ENCODE measurements around the gene MYL12B. TPM values are rescaled to one million over a fixed set of nuclear protein-coding genes. Genes with fewer than 3 reads are reported as not detected.
"Not testable (repeated sequence)": the region's sequence is repeated elsewhere in the genome, so short reads cannot be mapped to it uniquely, and the experiment has no call there.

The MYL12B gene
- total RNA-seq, 1 donor: 209 TPM

- H3K4me3 ChIP-seq (ENCODE audit: low read length): no peak overlapping the region
- H3K4me1 ChIP-seq (ENCODE audit: insufficient read depth, low read length): peaks cover 12% of the 10 kb centered on the region
Observed at GRCh38 chr18:3293196-3293951, 31.4 kb downstream of the MYL12B start.

GRCh38 chr18:3294435-3295080 is 32.6 kb downstream of the MYL12B start:
- Histone ChIP-seq H3K9me3 (ENCODE audit: low read depth, low read length) (peaks cover 15% of the 10 kb centered on the region), H3K4me1 (ENCODE audit: insufficient read depth, low read length) (peaks cover 12% of the 10 kb centered on the region), H3K27me3 (ENCODE audit: insufficient read depth, low read length) (peaks cover 9% of the 10 kb centered on the region), H3K4me3 (ENCODE audit: low read length) (no peak overlapping the region)

More at GRCh38 chr18:3293196-3293951, 31.4 kb downstream of the MYL12B start:
- Histone ChIP-seq H3K27me3 (ENCODE audit: insufficient read depth, low read length) (no peaks in the 10 kb centered on the region), H3K9me3 (ENCODE audit: low read depth, low read length) (peaks cover 15% of the 10 kb centered on the region)

DNA sequence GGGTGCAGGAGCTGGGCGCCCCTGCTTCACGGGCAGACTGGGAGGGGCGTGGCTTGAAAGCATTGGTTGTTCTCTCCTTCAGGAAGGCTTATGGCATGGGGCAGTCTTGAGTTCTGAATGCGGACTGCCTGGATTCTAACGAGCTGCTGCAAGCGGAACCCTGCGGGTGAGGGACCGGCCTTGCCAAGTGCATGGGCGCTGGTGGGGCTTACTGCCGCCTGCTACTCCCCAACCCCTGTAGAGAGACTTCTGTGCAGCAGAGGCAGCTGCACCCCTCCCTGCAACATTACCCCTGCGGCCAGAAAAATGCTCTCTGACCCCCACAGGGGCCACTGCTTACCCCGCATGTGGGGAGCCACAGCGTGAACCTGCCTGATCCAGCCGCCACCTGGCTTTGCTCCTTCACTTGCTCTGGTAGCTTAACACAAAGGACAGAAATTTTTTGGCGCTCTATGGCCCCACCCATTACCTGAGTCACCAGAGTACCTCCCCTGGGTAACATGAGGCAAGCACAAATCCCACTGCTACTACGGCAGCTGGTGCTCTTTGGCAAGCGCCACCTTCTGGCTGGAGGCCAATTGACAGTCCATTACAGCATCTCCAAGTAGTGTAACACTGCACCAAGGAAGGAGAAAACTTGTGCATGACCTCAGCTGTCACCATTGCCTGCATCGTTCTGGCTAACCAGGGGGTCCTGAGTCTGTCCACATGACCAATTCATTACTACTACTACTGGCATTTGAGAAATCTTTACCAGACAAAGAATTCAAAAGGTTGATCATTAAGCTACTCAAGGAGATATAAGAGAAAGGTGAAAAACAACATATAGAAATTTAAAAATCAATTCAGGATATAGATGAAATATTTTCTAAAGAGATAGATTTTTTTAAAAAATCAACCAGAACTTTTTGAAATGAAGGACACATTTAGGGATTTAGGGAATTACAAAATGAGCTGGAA is 35.4 kb downstream of the MYL12B start:
- Histone ChIP-seq H3K4me3 (ENCODE audit: low read length) (peak overlapping the region; percentile 58), H3K27me3 (ENCODE audit: insufficient read depth, low read length) (peaks cover 30% of the 10 kb centered on the region), H3K4me1 (ENCODE audit: insufficient read depth, low read length) (peaks cover 12% of the 10 kb centered on the region), H3K9me3 (ENCODE audit: low read depth, low read length) (no peaks in the 10 kb centered on the region)

DNA sequence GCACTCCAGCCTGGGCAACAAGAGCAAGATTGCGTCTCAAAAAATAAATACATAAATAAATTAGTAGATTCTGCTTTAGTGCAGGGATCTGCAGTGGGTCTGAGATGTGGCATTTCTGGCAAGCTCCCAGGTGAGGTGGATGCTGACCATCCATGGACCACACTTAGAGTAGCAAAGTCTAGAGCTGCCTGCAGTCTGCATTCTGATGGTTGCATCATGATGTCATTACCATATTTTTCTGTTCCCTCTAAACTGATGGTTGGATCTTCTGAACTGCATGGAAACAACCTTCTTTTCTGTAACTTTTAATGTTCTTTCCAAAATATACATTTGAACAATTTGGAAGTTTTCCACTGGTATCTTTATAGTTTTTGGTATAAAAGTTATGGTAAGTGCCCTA is 42.9 kb downstream of the MYL12B start:
- Histone ChIP-seq H3K27me3 (ENCODE audit: insufficient read depth, low read length) (peaks cover 18% of the 10 kb centered on the region), H3K9me3 (ENCODE audit: low read depth, low read length) (no peaks in the 10 kb centered on the region), H3K4me1 (ENCODE audit: insufficient read depth, low read length) (no peaks in the 10 kb centered on the region), H3K4me3 (ENCODE audit: low read length) (no peak overlapping the region)

GRCh38 chr18:3305354-3305762 is 43.4 kb downstream of the MYL12B start:
- Histone ChIP-seq H3K4me1 (ENCODE audit: insufficient read depth, low read length) (no peaks in the 10 kb centered on the region), H3K27me3 (ENCODE audit: insufficient read depth, low read length) (peaks cover 15% of the 10 kb centered on the region), H3K9me3 (ENCODE audit: low read depth, low read length) (no peaks in the 10 kb centered on the region), H3K4me3 (ENCODE audit: low read length) (no peak overlapping the region)

DNA sequence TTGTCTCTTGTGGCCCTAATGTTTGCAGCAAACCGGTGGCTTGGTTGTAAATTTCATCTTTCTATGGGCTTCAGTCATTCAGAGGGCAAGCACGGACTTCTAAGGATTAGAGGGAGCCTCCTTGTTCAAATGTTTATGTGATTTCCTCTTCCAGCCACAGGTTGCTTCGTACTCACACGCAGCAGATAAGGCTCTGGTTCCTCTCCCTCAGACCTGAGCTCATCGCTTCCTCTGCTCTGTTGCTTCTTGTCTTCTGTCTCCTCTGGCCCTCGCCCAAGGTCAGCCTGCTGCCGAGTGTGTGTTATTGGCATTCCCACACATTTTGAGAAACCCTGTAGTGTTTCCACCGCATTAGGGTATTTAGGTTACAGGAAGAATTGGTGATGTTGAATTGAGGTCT is 44.0 kb downstream of the MYL12B start:
- H3K4me3 ChIP-seq (ENCODE audit: low read length): no peak overlapping the region
- H3K4me1 ChIP-seq (ENCODE audit: insufficient read depth, low read length): no peaks in the 10 kb centered on the region
- H3K27me3 ChIP-seq (ENCODE audit: insufficient read depth, low read length): peaks cover 9% of the 10 kb centered on the region

DNA sequence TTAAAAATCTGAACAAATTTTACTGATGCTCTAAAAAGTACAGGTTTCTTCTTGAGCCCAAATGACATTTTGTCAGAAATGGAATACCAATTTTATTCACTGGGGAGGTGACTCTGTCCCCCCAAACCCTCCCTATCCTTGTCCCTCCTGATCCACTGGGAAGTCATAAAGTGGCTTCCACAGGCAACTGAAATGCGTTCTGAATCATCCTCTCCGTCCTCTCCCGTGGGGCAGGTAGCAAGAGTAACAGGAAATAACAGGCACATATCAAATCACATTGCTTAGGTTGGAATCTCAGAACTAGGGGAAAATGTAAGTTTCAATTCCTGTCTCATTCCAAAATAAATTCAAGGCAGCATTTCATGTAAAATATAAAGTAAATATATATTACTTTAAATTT is 44.5 kb downstream of the MYL12B start:
- peaks cover 4% of the 10 kb centered on the region for H3K27me3 ChIP-seq (ENCODE audit: insufficient read depth, low read length)
- H3K4me3 ChIP-seq (ENCODE audit: low read length): no peak overlapping the region
- no peaks in the 10 kb centered on the region for H3K4me1 ChIP-seq (ENCODE audit: insufficient read depth, low read length)
- H3K9me3 ChIP-seq (ENCODE audit: low read depth, low read length): no peaks in the 10 kb centered on the region

More for the DNA sequence above, 44.0 kb downstream of the MYL12B start:
- no peaks in the 10 kb centered on the region for H3K9me3 ChIP-seq (ENCODE audit: low read depth, low read length)

DNA sequence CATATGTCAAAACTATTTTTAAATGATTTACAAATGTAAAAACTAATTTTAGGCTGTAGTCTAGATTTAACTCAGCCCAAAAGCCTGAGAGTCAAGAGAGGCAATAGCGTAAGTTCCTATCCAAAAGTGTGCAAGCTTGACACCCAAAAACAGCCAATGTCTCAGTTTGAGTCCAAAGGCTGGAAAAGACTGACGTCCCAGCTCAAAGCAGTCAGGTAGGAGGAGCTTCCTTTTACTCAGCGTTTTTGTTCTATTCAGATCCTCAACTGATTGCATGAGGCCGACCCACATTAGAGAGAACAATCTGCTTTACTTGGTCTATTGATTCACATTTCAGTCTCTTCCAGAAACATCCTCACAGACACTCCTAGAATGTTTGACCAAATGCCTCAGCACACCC is 51.8 kb downstream of the MYL12B start:
- no peaks in the 10 kb centered on the region for H3K9me3 ChIP-seq (ENCODE audit: low read depth, low read length)
- H3K4me1 ChIP-seq (ENCODE audit: insufficient read depth, low read length): no peaks in the 10 kb centered on the region
- no peaks in the 10 kb centered on the region for H3K27me3 ChIP-seq (ENCODE audit: insufficient read depth, low read length)
- H3K4me3 ChIP-seq (ENCODE audit: low read length): no peak overlapping the region

DNA sequence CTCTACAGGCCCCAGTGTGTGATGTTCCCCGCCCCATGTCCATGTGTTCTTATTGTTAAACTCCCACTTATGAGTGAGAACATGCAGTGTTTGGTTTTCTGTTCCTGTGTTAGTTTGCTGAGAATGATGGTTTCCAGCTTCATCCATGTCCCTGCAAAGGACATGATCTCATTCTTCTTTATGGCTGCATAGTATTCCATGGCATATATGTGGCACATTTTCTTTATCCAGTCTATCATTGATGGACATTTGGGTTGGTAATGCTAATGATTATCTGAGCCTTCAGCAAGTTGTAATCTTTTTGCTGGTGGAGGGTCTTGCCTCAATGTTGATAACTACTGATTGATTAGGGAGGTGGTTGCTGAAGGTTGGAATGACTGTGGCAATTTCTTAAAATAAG is 53.4 kb downstream of the MYL12B start:
- not testable (repeated sequence) for H3K4me3 ChIP-seq (ENCODE audit: low read length); H3K4me1 ChIP-seq (ENCODE audit: insufficient read depth, low read length); H3K9me3 ChIP-seq (ENCODE audit: low read depth, low read length); H3K27me3 ChIP-seq (ENCODE audit: insufficient read depth, low read length)

DNA sequence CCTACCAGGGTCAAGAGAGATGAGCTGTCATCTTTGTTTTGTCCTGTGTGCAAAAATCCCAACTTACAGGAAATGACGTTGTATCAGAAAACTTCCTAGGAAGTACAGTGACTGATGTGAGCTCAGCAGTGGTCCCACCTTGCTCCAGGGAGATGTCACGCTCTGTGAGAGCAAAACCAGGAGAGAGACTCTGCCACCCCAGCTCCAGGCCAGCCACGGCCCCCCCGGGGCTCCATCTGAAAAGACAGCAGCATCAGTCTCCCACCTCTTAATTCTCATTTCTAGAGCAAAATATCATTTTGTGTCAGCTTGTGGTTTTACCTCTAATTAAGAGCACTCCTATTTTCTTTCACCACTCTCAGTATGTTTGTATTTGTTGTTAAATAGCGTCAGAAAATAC is 57.5 kb downstream of the MYL12B start:
- H3K27me3 ChIP-seq (ENCODE audit: insufficient read depth, low read length): peaks cover 4% of the 10 kb centered on the region
- H3K4me3 ChIP-seq (ENCODE audit: low read length): no peak overlapping the region
- H3K9me3 ChIP-seq (ENCODE audit: low read depth, low read length): no peaks in the 10 kb centered on the region
- peaks cover 10% of the 10 kb centered on the region for H3K4me1 ChIP-seq (ENCODE audit: insufficient read depth, low read length)

GRCh38 chr18:3319894-3320454 is 58.0 kb downstream of the MYL12B start:
- Histone ChIP-seq H3K27me3 (ENCODE audit: insufficient read depth, low read length) (peaks cover 4% of the 10 kb centered on the region), H3K4me3 (ENCODE audit: low read length) (no peak overlapping the region), H3K9me3 (ENCODE audit: low read depth, low read length) (no peaks in the 10 kb centered on the region), H3K4me1 (ENCODE audit: insufficient read depth, low read length) (peaks cover 10% of the 10 kb centered on the region)

DNA sequence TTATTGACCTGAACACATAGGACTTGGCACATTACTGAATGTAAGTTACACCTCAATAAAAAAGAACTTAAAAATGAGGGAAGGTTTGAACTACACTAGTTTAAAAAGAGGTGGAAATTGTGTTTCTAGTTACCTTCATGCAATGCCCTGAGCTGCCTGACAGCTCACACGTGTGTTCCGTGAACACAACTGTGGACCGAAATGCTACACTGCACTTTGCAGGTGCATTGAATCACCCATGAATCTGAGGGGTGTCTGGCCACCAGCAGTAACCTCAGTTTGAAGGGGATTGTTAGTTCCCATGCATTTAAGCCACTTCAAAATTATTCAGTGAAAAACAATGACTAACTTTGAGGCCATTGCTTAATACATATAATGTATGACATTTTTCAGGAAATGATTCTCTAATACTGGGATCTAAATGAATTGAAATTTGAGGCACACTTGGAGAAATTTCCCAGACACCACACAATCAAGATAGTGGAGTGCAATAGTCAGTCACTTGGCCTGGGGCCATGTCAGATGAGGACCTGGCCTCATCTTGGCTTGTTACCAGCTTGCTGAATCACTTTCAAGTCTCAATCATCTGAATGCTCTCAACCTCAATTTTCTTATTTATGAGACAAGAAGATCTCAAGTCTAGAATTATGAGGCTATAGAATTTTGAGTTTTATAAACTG is 59.3 kb downstream of the MYL12B start:
- Histone ChIP-seq H3K4me3 (ENCODE audit: low read length) (no peak overlapping the region), H3K4me1 (ENCODE audit: insufficient read depth, low read length) (peaks cover 10% of the 10 kb centered on the region), H3K9me3 (ENCODE audit: low read depth, low read length) (no peaks in the 10 kb centered on the region), H3K27me3 (ENCODE audit: insufficient read depth, low read length) (peaks cover 4% of the 10 kb centered on the region)

DNA sequence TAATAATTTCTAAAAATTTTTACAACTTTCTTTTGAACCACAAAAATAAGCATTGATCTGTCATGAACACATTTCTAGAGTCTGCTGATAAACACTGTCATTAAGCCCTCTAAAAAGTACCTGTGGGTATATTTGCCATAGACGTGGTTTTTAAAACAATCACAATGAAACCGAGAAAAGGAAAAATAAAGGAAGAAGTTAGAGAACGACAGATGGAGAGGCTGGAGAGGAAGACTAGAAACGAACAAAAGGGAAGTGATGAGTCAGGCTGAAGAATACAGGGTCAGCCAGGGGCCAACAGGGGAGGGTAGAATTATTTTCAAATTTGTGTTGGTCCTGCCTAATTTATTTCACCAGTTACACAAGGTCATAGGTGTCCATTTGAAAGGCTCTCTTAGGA is 62.0 kb downstream of the MYL12B start:
- Histone ChIP-seq H3K4me1 (ENCODE audit: insufficient read depth, low read length) (peaks cover 10% of the 10 kb centered on the region), H3K27me3 (ENCODE audit: insufficient read depth, low read length) (peaks cover 4% of the 10 kb centered on the region), H3K9me3 (ENCODE audit: low read depth, low read length) (no peaks in the 10 kb centered on the region), H3K4me3 (ENCODE audit: low read length) (no peak overlapping the region)
